ENCODE measurements around the gene PRDM1.

DNA sequence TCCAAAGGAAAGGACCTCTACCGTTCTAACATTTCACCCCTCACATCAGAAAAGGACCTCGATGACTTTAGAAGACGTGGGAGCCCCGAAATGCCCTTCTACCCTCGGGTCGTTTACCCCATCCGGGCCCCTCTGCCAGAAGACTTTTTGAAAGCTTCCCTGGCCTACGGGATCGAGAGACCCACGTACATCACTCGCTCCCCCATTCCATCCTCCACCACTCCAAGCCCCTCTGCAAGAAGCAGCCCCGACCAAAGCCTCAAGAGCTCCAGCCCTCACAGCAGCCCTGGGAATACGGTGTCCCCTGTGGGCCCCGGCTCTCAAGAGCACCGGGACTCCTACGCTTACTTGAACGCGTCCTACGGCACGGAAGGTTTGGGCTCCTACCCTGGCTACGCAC lies 18.8 kb downstream of the PRDM1 start:
- TF ChIP-seq, protein P1, sequence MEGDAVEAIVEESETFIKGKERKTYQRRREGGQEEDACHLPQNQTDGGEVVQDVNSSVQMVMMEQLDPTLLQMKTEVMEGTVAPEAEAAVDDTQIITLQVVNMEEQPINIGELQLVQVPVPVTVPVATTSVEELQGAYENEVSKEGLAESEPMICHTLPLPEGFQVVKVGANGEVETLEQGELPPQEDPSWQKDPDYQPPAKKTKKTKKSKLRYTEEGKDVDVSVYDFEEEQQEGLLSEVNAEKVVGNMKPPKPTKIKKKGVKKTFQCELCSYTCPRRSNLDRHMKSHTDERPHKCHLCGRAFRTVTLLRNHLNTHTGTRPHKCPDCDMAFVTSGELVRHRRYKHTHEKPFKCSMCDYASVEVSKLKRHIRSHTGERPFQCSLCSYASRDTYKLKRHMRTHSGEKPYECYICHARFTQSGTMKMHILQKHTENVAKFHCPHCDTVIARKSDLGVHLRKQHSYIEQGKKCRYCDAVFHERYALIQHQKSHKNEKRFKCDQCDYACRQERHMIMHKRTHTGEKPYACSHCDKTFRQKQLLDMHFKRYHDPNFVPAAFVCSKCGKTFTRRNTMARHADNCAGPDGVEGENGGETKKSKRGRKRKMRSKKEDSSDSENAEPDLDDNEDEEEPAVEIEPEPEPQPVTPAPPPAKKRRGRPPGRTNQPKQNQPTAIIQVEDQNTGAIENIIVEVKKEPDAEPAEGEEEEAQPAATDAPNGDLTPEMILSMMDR (conservative IDR thresholded peaks at IDR 0.05 in 1 of 2, IDR thresholded peaks at IDR 0.05 in 1 of 2; ENCODE audit: low read depth in 1 of 2, low read length in 2 of 2): no peak
- TF ChIP-seq EZH2 (IDR thresholded peaks at IDR 0.05; ENCODE audit: low read length, missing control alignments): no peak
